GM12801 (cell line): ENCODE data around the gene EDEM2.

Source experiments
- TF ChIP-seq, protein P1 (sequence below): IDR thresholded peaks from one replicate; pipeline ENCODE4 v1.5.1; 2011; ENCODE audit warnings: control low read depth; ENCODE audit not compliant: insufficient read length; ENCODE audit errors: extremely low read depth

EDEM2 gene

GRCh38 chr20:35120012-35120701 lies 27.0 kb downstream of the EDEM2 start:
- TF ChIP-seq, protein P1, sequence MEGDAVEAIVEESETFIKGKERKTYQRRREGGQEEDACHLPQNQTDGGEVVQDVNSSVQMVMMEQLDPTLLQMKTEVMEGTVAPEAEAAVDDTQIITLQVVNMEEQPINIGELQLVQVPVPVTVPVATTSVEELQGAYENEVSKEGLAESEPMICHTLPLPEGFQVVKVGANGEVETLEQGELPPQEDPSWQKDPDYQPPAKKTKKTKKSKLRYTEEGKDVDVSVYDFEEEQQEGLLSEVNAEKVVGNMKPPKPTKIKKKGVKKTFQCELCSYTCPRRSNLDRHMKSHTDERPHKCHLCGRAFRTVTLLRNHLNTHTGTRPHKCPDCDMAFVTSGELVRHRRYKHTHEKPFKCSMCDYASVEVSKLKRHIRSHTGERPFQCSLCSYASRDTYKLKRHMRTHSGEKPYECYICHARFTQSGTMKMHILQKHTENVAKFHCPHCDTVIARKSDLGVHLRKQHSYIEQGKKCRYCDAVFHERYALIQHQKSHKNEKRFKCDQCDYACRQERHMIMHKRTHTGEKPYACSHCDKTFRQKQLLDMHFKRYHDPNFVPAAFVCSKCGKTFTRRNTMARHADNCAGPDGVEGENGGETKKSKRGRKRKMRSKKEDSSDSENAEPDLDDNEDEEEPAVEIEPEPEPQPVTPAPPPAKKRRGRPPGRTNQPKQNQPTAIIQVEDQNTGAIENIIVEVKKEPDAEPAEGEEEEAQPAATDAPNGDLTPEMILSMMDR: no peak

- TF ChIP-seq, protein P1: no peak
These were observed 29.5 kb downstream of the EDEM2 start for GRCh38 chr20:35117629-35118028.

DNA sequence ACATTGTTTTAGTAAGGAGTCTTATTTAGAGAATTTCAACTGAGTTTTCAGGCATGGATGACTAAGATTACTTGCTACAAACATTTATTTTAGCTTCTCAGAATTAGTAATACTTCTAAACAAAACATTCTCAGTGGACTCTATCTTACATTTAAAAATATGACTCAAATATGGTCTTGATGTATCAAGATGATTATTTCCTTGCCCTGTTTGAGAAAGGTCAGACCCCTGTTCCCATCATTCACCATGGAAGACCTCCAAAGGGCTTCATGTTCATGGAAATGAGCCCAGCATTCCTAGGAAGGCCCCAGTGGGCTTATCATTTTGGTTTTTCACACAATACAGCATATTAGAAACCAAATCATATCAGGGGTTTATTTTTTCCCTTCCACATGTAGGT lies 29.9 kb downstream of the EDEM2 start:
- TF ChIP-seq, protein P1: no peak

DNA sequence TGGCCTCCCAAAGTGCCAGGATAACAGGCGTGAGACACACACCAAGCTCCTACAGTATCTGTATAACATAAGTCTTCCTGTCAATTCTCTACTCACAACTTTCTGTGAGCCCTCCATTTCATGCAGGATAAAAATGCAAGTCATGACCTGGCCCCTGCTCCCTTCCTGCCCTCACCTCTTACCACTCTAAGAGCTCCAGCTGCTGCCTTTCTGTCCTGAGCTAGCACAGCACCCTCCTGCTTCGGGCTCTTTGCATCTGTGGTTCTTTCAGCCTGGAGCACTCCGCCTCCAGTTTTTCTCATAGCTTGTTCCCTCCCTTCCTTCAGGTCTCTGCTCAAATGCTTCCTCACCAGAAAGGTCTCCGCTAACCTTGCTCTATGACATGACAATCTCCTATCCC lies 30.9 kb downstream of the EDEM2 start:
- TF ChIP-seq, protein P1: no peak

DNA sequence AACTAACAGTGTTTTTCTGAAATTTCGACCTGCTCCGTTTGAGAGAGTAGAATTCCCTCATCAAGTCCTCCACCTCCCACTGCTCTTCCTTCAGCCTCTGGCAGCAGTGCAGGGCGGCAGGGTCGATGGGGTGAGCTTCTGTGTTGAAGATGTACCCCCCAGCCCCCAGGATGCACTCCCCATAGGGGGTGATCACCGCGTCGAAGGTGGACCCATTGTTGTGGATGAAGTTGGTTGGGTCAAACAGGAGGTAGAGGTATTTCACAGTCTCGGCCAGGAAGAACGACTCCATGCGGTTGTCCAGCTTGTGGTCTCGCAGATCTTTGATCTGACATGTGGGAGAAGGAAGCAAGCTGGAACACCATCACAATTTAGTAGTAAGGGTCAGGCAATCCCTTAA lies 31.5 kb downstream of the EDEM2 start:
- TF ChIP-seq, protein P1: no peak

DNA sequence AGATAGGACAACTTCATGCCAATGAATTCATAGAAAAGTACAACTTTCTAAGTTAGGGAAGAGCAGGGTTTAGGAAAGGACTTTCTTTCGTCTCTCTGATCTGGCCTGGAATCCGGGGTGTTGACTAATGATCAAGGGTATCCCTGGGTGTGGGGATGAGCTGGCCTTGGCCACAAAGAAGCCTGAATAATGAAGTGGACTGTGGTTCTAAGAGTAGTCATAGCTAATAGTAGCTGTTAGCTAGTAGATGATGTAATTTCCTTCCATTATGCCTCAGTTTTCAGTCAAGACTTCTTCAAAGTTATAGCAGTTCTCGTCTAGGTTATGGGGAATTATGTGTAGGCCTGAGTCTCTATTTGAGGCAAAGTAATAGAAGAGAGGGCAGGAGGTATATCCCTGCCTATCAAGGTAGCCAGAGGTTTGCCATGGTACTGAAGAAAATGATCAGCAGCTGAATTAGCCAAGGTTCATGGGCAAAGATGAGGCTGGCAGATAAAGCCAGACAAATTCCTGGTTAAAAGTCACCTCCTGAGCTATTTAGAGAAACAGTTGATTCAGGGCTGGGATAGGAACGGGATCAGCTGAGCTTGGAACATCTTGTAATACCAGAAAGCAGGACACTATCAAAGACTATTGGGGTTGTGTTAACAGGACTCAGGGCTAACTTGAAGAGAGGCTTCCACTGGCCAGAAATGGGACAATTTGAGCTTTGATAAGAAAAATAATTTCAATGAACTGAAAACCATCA lies 35.8 kb downstream of the EDEM2 start:
- TF ChIP-seq, protein P1: no peak

DNA sequence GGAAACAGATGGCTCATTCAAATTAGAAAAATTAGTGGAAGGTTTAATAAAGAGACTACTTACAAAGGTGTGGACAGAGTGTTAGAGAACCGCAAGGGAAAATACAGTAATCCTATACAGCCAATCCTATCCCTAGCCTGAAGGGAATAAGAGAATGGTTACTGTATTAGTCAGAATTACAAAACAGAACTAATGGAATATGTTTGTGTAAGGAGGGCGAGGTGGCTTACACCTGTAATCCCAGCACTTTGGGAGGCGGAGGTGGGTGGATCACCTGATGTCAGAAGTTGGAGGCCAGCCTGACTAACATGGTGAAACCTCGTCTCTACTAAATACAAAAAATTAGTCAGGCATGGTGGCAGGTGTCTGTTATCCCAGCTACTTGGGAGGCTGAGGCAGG lies 38.2 kb downstream of the EDEM2 start:
- TF ChIP-seq, protein P1: no peak
